GM21619 (cell line): ENCODE measurements around the gene MTAP.
"Not testable (repeated sequence)": the region's sequence is repeated elsewhere in the genome, so short reads cannot be mapped to it uniquely, and the experiment has no call there.

Experiments
- ATAC-seq: cut with Tn5 transposase; IDR thresholded peaks from one replicate; pipeline ENCODE4 v1.9.1; 2021; ENCODE audit not compliant: unreplicated experiment

Gene MTAP

DNA sequence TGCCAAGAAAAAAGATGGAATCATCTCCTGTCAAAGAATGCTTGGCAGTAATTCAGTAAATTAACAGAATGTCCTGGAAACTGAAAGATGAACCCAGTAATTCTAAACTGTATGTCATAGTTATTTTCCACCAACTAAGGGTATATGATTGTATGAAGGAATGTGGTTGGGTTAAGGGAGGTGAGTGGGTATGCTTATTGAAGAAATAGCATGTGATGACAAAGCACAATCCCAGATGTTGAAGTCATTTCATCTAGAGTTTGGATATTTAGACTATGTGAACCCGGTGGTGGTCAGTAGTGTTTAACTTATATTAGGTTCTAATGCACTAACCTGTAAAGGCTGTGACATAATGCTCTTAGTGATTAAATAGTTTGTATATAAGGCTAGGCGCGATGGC lies 104.4 kb downstream of the MTAP start:
- no peak for ATAC-seq

DNA sequence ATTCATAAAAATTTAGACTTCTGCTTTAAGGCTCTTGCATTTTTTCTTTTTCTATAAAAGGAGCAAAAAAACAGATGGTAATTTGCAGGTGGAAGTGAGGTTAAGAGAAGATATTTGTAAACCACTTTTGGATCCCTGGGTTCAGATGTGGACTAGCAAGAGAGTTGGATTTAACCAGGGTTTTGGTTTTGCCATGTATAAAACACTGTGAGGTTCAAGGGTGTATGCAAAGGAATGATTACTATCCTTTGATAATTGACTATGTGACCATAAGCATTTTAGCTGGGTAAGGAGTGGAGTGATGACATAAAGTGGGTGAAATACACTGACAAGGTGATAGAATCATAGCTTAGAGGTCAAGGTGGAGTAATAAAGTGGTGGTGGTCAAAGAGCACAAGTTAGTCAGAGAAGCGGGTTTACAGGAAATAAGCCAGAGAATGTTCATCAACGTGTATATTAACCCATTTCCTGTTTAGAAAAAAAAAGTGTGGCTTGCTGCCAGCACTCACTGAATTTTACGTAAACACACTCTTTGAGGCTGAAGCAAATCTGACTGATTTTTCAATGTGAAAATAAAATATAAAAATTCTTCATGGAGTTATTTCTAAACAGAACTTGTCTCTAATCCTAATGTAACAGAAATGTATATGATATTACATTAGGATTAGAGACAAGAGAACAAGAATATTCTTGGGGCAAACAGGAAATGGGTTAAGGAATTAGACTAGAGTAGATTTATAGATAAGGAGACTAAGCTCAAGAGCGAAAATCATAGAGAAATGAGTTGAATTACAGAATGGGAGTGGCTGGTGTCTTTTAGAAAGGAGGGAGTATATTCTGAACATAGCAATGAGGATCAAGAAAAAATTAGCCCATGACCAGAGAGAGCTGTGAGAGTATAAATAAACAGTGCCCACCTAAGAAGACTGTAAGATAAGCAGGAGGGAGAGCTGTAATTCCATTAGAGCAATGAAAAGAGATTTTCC lies 117.2 kb downstream of the MTAP start:
- ATAC-seq = peak; percentile 87

DNA sequence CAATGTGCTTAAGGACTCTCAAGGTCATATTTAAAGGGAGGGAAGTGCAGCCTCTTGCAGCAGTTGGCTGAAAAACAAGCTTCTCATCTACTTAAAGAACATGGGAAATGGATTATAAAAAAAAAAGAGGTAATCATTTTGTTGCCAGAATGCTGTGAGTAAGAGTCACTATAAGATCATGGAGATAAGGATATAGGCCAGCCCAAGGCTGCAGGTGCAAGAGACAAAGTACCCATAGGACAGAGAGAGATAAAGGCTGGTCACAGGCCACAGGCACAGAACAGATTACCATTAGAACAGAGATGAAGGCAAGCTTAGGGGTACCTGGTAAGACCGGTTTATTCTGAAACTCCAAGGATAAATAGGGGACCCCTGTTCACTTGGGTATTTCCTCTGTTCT lies 121.3 kb downstream of the MTAP start:
- ATAC-seq = no peak

DNA sequence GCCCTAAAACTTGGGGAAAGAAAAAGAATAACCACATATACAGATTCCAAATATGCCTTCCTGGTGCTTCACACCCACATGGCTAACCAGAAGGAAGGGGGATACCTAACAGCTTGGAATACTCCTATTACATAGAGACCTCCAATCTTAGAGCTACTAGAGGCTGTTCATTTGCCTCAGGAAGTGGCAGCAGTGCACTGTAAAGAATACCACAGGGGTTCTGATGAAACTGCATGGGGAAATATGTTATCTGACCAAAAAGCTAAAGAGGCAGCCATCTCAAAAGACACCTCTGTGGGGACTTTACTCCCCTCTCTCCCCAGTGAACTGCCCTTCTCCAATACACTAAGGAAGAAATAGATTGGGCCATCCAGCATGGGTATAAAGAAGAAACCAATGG lies 125.3 kb downstream of the MTAP start:
- no peak for ATAC-seq

DNA sequence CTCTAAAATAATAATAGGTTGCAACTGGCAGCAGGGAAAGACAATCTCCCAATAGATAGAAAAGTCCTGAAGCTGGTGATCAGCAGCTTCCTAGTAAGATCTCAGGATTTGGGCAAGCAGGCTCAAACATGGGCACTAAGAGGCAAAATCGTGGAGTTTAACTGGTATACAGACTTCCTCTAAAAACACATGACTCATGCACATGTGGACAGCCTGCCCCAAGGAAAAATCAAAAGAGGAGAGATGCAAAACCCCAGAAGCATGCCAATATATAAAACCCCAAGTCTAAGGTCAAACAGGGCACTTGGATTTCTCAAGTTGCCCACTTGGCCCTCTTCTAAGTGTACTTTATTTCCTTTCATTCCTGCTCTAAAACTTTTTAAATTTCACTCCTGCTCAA lies 129.0 kb downstream of the MTAP start:
- no peak for ATAC-seq

DNA sequence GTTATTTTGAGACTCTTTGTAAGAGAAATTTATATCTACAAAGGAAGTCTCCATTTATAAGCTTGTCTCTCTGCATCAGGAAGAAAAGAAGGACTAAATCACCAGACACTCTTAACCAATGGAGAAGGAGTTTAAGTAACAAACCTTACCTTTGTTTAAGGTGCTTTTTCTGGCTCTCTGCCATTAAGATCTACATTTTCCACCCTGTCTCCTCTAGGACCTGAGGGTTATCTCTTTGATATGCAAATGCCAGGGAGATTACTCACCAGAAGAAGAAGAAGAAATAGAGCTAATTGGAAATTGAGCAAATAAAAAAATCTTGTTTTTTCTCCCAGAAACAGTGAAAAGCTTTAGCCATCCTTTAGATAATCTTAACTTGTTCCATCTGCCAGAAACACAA lies 130.8 kb downstream of the MTAP start:
- ATAC-seq = no peak

DNA sequence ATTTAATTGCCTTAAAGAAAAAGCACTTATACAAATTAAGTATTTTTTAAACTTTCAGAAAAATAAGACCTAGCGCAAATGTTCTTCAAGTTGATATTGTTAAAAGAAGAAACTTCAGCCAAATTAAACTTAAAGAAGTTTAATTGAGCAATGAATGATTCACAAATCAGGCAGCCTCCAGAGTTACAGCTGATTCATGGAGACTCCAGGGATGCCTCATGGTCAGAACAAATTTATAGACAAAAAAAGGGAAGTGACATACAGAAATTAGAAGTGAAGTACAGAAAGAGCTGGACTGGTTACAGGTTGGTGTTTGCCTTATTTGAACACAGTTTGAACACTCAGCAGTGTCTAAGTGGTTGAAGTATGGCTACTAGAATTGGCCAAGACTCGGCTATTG lies 131.4 kb downstream of the MTAP start:
- ATAC-seq = no peak

DNA sequence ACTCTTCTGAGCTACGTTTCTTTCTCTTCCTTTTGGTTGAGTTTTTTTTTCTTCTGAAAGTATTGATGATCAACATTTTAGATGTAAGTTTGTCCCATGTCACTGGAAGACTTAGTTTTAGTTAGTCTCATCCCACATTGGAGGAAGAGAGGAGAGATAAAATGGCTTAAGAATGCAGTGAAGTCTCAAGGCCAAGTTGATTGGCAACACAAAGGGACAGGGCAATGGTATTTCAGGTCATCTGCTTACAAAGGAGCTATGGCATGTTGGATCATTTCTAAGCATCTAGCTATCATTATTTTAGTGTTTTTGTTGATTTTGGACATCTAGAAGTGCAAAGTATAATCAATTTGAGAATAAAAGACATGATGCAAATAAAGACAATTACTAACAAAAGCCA lies 133.2 kb downstream of the MTAP start:
- no peak for ATAC-seq

DNA sequence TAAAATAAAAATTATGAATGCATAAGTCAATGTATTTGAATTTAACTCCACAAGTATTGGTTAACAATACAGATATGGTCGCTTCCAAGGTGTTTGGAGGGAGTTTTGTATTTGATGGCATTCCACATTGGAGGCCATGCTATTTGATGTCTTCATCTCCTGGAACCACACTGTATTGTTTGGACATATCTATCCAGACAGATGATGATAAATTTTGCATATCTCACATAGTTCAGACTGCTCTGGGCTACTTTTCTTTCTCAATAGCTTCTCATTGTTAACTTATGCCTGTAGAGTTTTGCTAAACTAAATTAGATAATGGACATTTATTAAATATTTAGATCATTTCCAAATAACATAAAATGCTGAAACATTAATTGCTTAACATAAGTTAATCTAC lies 133.7 kb downstream of the MTAP start:
- no peak for ATAC-seq

DNA sequence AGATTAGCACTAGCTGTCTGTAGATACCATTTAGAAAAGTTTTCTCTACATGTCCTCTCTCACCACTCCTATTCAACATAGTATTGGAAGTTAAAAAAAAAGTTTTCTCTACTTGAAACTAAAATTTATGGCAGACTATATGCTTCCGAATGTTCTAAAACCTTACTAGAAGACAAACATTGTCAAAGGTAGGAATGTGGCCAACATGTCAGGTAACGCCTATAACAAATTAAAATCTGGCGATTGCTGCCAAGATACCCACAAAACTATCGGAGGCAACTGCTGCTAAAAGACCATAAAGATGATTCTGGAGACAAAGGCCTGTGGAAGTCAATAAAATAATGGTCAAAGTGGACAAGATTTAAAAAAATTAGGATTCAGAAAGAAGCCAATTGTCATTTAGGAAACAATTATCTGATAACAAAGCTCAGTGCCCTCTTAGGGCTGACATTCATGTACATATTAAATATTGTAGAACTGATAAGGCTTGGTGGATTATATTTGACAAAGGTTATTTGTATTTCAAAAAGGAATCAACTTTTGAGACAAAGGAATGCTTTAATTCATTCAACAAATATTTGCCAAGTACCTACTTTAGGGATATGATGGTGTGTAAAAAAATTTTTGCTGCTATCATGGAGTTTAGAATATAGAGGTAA lies 139.0 kb downstream of the MTAP start:
- no peak for ATAC-seq

DNA sequence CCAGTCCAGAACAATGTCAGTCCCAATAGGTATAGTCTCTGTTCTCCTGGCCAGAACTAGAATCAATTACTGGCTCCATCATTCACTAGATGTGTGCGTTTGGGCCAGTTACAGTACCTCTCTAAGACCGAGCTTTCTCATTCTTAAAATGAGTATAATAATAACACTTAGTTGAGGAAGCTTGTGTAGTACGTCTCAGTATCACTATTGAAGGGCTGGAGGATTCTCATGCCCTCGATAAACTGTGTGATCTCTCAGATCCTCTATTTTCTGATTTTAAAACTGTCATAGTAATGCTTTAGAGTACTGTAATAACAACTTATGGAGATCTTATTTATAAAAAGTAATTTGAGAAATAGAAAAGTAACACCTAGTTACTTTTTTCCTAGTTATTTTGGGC lies 141.0 kb downstream of the MTAP start:
- ATAC-seq = no peak

DNA sequence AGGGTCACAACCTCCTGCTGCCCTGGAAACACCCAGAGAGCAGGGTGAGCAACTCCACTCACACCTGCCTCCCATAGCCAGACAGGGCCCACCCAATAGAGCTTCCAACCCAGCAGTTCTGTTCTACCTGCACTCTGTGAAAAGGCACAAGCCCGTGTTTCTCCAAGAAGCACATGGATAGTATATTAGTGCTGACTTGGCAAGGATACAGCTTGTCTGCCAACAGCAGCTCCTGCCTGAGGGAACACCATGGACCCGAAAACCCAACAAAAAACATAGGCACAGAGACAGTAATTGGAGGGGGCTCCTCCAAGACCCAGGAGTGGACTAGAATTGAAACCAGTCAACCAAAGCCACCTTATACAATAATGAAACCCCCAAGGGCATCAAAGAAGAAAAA lies 143.2 kb downstream of the MTAP start:
- no peak for ATAC-seq

DNA sequence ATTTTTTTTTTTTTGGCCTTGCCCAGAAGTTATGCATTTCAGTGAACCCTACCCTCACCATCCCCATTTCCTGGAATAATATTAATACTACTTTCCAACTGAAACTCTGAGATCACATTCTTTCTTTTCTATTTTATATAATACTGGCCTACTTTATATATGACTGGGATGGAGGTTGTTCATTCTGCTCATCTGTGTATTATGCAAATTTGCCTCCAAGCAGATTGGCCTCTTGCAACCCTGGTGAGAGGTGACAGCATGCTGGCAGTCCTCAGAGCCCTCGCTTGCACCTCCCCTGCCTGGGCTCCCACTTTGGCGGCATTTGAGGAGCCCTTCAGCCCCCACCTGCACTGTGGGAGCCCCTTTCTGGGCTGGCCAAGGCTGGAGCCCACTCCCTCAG lies 156.4 kb downstream of the MTAP start:
- no peak for ATAC-seq

DNA sequence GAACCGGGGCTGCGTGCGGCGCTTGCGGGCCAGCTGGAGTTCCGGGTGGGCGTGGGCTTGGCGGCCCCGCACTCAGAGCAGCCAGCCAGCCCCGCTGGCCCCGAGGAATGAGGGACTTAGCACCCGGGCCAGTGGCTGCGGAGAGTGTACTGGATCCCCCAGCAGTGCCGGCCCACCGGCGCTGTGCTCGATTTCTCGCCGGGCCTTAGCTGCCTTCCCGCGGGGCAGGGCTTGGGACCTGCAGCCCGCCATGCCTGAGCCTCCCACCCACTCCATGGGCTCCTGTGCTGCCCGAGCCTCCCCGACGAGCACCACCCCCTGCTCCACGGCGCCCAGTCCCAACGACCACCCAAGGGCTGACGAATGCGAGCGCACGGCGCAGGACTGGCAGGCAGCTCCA lies 156.8 kb downstream of the MTAP start:
- ATAC-seq = not testable (repeated sequence)

DNA sequence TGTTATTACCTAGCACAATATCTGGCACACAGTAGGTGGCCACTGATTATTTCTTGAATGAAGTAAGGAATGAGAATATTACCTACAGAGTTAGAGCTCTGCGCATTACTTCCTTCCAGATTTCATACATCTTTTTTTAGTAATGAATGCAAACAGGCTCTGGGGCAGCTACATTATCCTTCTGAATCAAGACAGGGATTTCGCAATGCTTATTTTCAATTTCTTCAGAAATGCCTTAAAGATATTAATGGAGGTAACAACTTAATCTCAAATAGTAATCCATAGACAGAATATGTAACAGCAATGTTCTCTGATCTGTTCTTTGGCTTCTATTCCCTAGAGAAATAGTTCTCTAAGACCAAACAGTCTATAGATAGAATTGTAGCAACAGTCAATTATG lies 159.1 kb downstream of the MTAP start:
- no peak for ATAC-seq

DNA sequence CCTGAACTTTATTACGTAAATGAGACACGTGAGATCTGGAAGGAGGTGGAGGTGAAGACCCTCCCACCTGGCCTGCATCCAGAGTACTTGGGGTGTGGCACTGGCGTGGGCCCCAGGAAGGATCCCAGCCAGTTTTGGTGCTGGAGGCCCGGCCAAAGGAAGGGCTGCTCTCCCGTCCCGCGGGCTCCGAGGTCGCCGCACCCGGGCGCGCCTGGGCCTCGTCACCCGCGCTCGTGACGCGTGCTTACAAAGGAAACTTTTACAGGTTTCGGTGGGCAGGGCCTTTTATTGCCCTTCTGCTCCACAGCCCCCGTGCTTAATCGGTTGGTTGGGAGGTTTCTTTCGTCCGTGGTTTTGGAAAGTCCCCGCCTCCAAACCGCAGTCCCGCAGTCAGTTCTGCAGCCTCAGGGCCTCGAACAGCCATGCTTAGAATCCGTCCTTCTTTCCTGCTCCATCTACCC lies 162.5 kb downstream of the MTAP start:
- ATAC-seq = peak; percentile 58

DNA sequence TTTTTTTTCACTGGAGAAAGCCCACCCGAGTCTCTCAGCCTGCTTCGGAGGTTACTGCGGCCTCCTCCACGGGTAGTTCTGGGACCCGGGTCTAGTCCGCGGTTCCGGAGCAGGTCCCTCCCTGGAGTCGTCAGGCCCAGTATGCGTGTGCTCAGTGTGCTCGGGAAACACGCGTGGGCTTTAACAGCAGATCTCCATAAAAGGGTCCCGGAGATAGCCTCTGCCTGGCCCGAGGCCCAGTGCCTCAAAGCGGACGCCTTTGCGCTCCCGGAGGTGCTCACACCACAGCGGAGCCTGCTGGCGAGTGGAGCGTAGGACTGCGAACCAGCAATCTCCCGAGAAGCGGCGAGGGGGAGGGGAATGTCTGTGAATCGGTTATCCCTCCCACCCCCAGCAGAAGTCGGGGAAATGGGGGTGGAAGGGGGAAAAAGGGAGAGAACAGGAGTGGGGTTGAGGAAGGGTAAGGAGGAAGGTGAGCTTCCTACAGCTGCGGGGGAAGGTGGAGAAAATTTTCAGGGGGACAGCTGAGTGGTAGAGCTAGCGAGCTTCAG lies 163.0 kb downstream of the MTAP start:
- ATAC-seq = peak; percentile 81

DNA sequence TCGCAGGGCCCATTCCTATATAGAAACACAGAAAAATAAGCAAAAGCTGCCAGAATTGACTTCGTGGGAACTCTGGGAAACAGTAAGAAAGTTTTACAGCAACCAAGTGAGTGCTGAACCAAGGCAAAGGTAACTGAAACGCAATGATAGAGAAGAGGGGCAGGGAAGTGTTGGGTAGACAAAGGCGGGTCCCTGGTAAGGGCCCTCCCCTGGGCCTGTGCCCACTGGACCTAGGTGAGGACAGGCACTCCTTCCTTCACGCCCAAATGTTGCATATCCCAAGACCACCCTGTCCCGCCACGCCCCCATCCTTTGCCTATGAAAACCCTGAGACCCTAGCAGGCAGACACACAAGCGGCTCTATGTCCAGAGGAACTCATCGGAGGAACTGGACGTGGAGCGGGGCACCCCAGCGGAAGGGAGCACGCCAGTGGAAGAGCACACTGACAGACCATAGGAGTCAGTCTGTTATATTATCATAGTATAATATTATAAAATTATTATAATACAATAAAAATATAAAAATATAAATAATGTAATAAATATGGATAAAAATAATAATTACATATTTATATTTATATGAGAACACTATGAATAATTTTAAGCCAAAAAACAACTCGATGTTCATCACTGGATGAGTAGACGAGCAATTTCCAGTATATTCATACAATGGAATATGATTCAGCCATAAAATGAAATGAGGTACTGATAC lies 163.9 kb downstream of the MTAP start:
- no peak for ATAC-seq

DNA sequence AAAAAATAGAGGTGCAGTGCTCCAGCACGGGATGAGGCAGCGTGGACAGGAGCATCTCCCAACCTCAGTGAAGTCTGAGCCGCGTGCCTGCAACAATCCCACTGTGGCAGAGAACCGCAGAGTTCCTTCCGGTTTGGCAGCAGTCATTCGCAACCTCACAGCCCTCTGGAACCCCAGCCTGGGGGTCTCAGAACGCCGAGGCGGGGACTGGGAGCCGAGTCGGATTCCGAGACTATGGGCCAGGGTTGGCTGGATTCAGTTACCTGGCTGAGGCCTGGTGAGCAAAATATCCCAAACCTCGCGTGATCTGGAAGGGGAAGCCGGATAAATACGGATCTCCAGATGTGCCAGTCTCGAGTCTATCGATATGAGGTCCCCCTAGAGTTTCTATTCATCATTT lies 164.7 kb downstream of the MTAP start:
- no peak for ATAC-seq

DNA sequence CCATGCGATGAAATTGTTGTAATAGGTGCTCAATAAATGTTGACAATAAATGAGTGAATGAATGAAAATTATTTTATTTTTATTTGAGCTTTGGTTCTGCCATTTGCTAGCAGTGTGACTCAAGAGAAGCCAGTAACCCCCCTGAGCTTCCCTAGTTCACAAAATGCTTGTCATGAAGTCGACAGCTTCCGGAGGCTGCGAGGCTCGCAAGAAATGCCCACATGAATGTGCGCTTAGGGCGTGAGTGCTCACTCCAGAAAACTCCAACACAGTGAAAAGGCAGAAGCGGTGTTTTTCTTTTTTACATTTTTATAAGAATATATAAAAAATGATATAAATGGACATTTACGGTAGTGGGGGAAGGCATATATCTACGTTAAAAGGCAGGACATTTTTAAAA lies 165.3 kb downstream of the MTAP start:
- ATAC-seq = no peak

DNA sequence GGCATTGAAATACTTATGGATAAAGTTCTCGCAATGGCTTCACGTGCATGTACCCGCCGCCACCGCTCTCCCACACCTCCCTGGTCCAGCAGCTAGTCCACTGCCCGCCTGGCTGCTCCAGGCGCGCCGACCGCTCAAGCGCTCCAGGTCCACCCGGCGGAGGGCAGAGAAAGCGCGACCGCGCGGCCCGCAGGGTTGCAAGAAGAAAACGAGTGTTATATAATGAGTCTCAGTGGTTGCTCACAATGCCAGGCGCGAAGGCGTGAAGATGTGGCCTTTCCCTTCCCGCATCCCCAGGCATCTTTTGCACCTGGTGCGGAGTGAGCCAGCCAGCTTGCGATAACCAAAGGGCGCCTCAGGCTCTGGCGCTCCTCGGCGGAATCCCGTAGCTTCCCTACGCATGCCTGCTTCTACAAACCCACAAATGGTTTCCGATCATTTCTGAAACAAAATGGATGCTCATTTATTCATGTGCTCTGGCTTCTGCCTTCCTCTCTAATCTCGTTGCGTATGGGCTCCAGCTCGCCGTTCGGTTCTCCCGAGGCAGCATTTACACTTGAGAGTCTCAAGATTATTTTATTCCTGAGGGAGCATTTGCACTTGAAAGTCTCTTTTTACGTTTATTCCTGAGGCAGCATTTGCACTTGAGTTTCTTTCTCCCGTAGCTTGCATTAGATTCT lies 166.0 kb downstream of the MTAP start:
- ATAC-seq = no peak
